Transverse colon (tissue), 4 donors: Measurements from ENCODE around the gene PUM2. TPM values are rescaled to one million over a fixed set of nuclear protein-coding genes. Genes with fewer than 3 reads are reported as not detected.
"Not testable (repeated sequence)": the region's sequence is repeated elsewhere in the genome, so short reads cannot be mapped to it uniquely, and the experiment has no call there.

Source experiments
- DNase-seq: peaks from one replicate; pipeline ENCODE4 v3.0.0-alpha.2; 2019
- H3K27ac ChIP-seq, 4 donors: fragments of 200-600 bp; sonication (generic); 2 replicates each; pipeline ENCODE4 v1.5.1; 2016 to 2018; ENCODE audit warnings: inconsistent platforms in 4 of 4
- H3K27me3 ChIP-seq: fragments of 200-600 bp; sonication (generic); 2 replicates; pipeline ENCODE4 v1.5.1; 2017; ENCODE audit warnings: inconsistent platforms
- H3K36me3 ChIP-seq, 4 donors: fragments of 200-600 bp; sonication (generic); 2 replicates each; pipeline ENCODE4 v1.5.1; 2017 to 2019; ENCODE audit warnings: inconsistent platforms in 4 of 4
- H3K4me1 ChIP-seq, 4 donors: fragments of 200-600 bp; sonication (generic); 2 replicates each; pipeline ENCODE4 v1.5.1; 2017 to 2020; ENCODE audit warnings: inconsistent platforms in 4 of 4
- H3K4me3 ChIP-seq, 4 donors: fragments of 200-600 bp; sonication (generic); 1 replicate in 1 of 4; 2 replicates in 3 of 4; pipeline versions ENCODE4 v1.5.1 to v1.6.1; 2017 to 2019; ENCODE audit warnings: inconsistent platforms in 4 of 4
- H3K9me3 ChIP-seq, 2 donors: fragments of 200-600 bp; sonication (generic); 2 replicates each; pipeline ENCODE4 v1.5.1; 2017 to 2019; ENCODE audit warnings: inconsistent platforms in 2 of 2
- EP300 ChIP-seq: sonication (generic); formaldehyde crosslinking; IDR thresholded peaks from one replicate; pipeline ENCODE4 v1.6.1; 2017; ENCODE audit warnings: antibody characterized with exemption, low read depth
- POLR2A ChIP-seq: fragments of 450-650 bp; IDR thresholded peaks from one replicate; pipeline ENCODE4 v1.6.1; 2016; ENCODE audit warnings: antibody characterized with exemption, mild to moderate bottlenecking, moderate library complexity
- POLR2AphosphoS5 ChIP-seq, 3 donors: sonication (generic); formaldehyde crosslinking; IDR thresholded peaks; one replicate each; pipeline ENCODE4 v1.6.1; 2016; ENCODE audit warnings: antibody characterized with exemption in 3 of 3
- WGBS, 2 donors: methylation state at CpG; one replicate each; pipeline ENCODE4 v1.1.5; 2018; ENCODE audit warnings: low coverage in 1 of 2; 5-methylcytosine and 5-hydroxymethylcytosine counted together
- in situ Hi-C, 4 donors: fragments of 200-750 bp; cut with MboI; loops; one replicate each; pipeline versions ENCODE4 v1.15.0 to v1.15.1; 2017; ENCODE audit warnings: low sequenced_read_pairs in 3 of 4, low pct_ligation_motif_present in 1 of 4, low pct_unique_long_range_greater_than_20kb in 1 of 4
- intact Hi-C: fragments of 100-400 bp; cut with DNase I; formaldehyde crosslinking; loops from one replicate; pipeline ENCODE4 v1.15.1; 2023; ENCODE audit warnings: low total_unique reads
- total RNA-seq, 4 donors: library from RNA; depleted of rRNA; stranded (reverse); fragments of >200 nt; gene quantifications; one replicate each; pipeline ENCODE4 v1.1.0, GENCODE V29; 2016
- TF ChIP-seq, protein P1 (sequence below), 5 experiments: fragments of 200-600 bp in 3 of 5; fragments of 450-650 bp in 2 of 5; sonication (generic) in 3 of 5; IDR thresholded peaks; 1 replicate in 2 of 5; 2 replicates in 3 of 5; pipeline ENCODE4 v1.5.1; 2016 to 2017; ENCODE audit warnings: antibody characterized with exemption in 5 of 5, inconsistent platforms in 3 of 5, mild to moderate bottlenecking in 2 of 5, moderate library complexity in 1 of 5

PUM2 gene
- total RNA-seq, 4 donors from 2014 or later: 62.5 to 92.7 (median 70.5) TPM

DNA sequence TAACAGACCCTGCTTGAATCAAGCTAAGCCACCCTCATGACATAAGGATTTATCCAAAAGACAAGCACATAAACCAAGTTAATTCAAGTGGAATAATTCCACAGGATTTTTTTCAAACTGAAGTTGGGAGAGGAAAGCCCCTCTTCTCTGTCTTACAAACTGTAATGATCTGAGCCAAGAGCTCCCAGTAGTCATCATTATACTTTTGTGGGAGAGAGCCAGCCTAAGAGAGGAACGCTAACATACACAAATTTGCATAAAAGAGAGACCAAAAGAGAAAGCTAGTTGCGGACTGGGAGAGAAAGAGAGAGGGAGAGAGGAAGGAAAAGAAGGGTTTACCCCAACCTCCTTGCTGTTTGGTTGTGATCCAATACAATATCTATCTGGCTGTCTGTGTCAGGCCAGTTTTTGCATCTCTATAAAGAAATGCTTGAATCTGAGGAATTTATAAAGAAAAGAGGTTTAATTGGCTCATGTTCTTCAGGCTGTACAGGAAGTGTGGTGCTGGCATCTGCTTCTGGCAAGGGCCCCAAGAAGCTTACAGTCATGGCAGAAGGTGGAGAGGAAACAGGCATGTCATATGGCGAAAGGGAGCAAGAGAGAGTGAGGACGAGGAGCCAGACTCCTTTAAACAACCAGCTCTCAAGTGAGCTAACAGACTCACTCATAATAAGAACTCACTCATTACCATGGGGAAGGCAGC is 20.8 kb upstream of the PUM2 start:
- intact Hi-C loops: no loop called here

DNA sequence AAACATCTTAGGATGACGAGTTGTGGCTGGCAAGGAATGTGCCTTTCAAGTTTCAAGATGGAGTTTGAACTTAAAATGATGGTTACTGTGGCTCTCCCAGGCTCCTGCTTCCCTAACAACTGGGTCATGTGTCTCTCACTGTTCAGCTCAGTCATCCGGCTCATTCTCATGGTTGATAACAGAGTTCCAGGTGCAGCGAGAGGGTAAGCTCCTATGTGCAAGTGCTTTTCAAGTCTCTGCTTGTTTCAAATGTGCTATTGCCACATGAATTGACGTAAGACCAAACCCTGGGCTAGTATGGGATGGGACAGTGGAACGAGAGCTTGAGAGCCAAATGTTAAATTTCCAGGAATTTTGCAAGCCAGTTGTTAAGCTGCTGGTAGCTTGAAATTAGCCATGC is 19.5 kb upstream of the PUM2 start:
- in situ Hi-C loops (no loop called here), intact Hi-C loops (no loop called here)
- Histone ChIP-seq H3K27ac (no peak overlapping the region), H3K4me1 (no peaks in the 10 kb centered on the region), H3K4me3 (no peak overlapping the region), H3K9me3 (no peaks in the 10 kb centered on the region), H3K27me3 (no peaks in the 10 kb centered on the region), H3K36me3 (no peaks in the 10 kb centered on the region)
- no peak for DNase-seq
- 77 to 80% methylated on average over 3 to 5 of the region's 5 CpGs for WGBS, 2 donors
- TF ChIP-seq POLR2A (no peak), EP300 (no peak), POLR2AphosphoS5 (IDR thresholded peaks at IDR 0.05) (no peak)
- TF ChIP-seq, protein P1, sequence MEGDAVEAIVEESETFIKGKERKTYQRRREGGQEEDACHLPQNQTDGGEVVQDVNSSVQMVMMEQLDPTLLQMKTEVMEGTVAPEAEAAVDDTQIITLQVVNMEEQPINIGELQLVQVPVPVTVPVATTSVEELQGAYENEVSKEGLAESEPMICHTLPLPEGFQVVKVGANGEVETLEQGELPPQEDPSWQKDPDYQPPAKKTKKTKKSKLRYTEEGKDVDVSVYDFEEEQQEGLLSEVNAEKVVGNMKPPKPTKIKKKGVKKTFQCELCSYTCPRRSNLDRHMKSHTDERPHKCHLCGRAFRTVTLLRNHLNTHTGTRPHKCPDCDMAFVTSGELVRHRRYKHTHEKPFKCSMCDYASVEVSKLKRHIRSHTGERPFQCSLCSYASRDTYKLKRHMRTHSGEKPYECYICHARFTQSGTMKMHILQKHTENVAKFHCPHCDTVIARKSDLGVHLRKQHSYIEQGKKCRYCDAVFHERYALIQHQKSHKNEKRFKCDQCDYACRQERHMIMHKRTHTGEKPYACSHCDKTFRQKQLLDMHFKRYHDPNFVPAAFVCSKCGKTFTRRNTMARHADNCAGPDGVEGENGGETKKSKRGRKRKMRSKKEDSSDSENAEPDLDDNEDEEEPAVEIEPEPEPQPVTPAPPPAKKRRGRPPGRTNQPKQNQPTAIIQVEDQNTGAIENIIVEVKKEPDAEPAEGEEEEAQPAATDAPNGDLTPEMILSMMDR (IDR thresholded peaks at IDR 0.05): no peak

More for the DNA sequence above, 20.8 kb upstream of the PUM2 start:
- Histone ChIP-seq H3K27ac (no peak overlapping the region), H3K27me3 (no peaks in the 10 kb centered on the region), H3K4me1 (no peaks in the 10 kb centered on the region), H3K4me3 (no peak overlapping the region), H3K9me3 (no peaks in the 10 kb centered on the region), H3K36me3 (no peaks in the 10 kb centered on the region)
- no peak for DNase-seq
- TF ChIP-seq POLR2A: no peak
- TF ChIP-seq, protein P1 (IDR thresholded peaks at IDR 0.05): no peak
- in situ Hi-C loops: no loop called here
- WGBS, 2 donors: 59 to 61% methylated on average over 2 to 4 of the region's 4 CpGs

GRCh38 chr2:20369366-20369765 is 18.7 kb upstream of the PUM2 start:
- Histone ChIP-seq H3K4me1 (no peaks in the 10 kb centered on the region), H3K9me3 (no peaks in the 10 kb centered on the region), H3K27ac (no peak overlapping the region), H3K27me3 (no peaks in the 10 kb centered on the region), H3K36me3 (no peaks in the 10 kb centered on the region), H3K4me3 (no peak overlapping the region)
- WGBS, 2 donors: 83 to 87% methylated on average over 1 to 9 of the region's 9 CpGs
- DNase-seq: no peak
- TF ChIP-seq, protein P1 (IDR thresholded peaks at IDR 0.05): no peak
- TF ChIP-seq POLR2A (no peak), EP300 (no peak), POLR2AphosphoS5 (IDR thresholded peaks at IDR 0.05) (no peak)
- in situ Hi-C loops: no loop called here
- intact Hi-C loops: no loop called here

GRCh38 chr2:20368706-20369105 is 18.1 kb upstream of the PUM2 start:
- intact Hi-C loops (no loop called here), in situ Hi-C loops (no loop called here)
- H3K4me3 ChIP-seq: no peak overlapping the region
- TF ChIP-seq POLR2AphosphoS5 (IDR thresholded peaks at IDR 0.05) (no peak), EP300 (no peak), POLR2A (no peak)
- TF ChIP-seq, protein P1 (IDR thresholded peaks at IDR 0.05): no peak
- no peaks in the 10 kb centered on the region for H3K36me3 ChIP-seq
- no peaks in the 10 kb centered on the region for H3K27me3 ChIP-seq
- H3K27ac ChIP-seq: no peak overlapping the region
- H3K9me3 ChIP-seq: no peaks in the 10 kb centered on the region
- H3K4me1 ChIP-seq: no peaks in the 10 kb centered on the region
- DNase-seq: no peak
- 58 to 79% methylated on average over 2 to 3 of the region's 3 CpGs for WGBS, 2 donors

GRCh38 chr2:20367929-20368328 is 17.3 kb upstream of the PUM2 start:
- intact Hi-C loops, DNase-seq, H3K4me3 ChIP-seq, H3K4me1 ChIP-seq, in situ Hi-C loops, H3K27ac ChIP-seq, H3K27me3 ChIP-seq, H3K9me3 ChIP-seq, H3K36me3 ChIP-seq: not testable (repeated sequence)
- 98 to 100% methylated on average over 1 to 3 of the region's 3 CpGs for WGBS, 2 donors
